Ovary (tissue), 3 donors: ENCODE results near the gene APOL4.

Experiments
- POLR2A ChIP-seq: fragments of 450-650 bp; IDR thresholded peaks from one replicate; pipeline ENCODE4 v1.6.1; 2017; ENCODE audit warnings: antibody characterized with exemption, mild to moderate bottlenecking, moderate library complexity
- TF ChIP-seq, protein P1 (sequence below), 3 donors: fragments of 450-650 bp in 2 of 3; fragments of 200-600 bp in 1 of 3; IDR thresholded peaks; one replicate each; pipeline versions ENCODE4 v1.5.1 to v1.8.0; 2016 to 2022; ENCODE audit warnings: antibody characterized with exemption in 3 of 3, mild to moderate bottlenecking in 1 of 3
- donor health status: DM: no; HTN: no; CAD: no.

GRCh38 chr22:36143956-36144355 lies 57.7 kb downstream of the APOL4 start:
- TF ChIP-seq, protein P1, sequence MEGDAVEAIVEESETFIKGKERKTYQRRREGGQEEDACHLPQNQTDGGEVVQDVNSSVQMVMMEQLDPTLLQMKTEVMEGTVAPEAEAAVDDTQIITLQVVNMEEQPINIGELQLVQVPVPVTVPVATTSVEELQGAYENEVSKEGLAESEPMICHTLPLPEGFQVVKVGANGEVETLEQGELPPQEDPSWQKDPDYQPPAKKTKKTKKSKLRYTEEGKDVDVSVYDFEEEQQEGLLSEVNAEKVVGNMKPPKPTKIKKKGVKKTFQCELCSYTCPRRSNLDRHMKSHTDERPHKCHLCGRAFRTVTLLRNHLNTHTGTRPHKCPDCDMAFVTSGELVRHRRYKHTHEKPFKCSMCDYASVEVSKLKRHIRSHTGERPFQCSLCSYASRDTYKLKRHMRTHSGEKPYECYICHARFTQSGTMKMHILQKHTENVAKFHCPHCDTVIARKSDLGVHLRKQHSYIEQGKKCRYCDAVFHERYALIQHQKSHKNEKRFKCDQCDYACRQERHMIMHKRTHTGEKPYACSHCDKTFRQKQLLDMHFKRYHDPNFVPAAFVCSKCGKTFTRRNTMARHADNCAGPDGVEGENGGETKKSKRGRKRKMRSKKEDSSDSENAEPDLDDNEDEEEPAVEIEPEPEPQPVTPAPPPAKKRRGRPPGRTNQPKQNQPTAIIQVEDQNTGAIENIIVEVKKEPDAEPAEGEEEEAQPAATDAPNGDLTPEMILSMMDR (IDR thresholded peaks at IDR 0.05) = no peak
- no peak for TF ChIP-seq POLR2A
